Hepatocyte (in vitro differentiated cells): Measurements from ENCODE around the gene DPP10. TPM values are rescaled to one million over a fixed set of nuclear protein-coding genes. Genes with fewer than 3 reads are reported as not detected.

Experiments used
- DNase-seq: peaks from one replicate; pipeline ENCODE4 v3.0.0-alpha.2; 2016; ENCODE audit warnings: low spot score
- H2AFZ ChIP-seq: fragments of 200-600 bp; sonication (generic); 2 replicates; pipeline ENCODE4 v1.6.0; 2016; ENCODE audit warnings: antibody characterized with exemption, mild to moderate bottlenecking
- H3K27ac ChIP-seq: fragments of 200-600 bp; sonication (generic); 2 replicates; pipeline ENCODE4 v1.5.1; 2016; ENCODE audit warnings: mild to moderate bottlenecking
- H3K27me3 ChIP-seq: fragments of 200-600 bp; sonication (generic); 2 replicates; pipeline ENCODE4 v1.6.1; 2016
- H3K36me3 ChIP-seq: fragments of 200-600 bp; sonication (generic); replicated peaks from 2 replicates; pipeline ENCODE4 v1.5.1; 2016; ENCODE audit warnings: low read depth; ENCODE audit not compliant: insufficient read depth
- H3K4me1 ChIP-seq: fragments of 200-600 bp; sonication (generic); 2 replicates; pipeline ENCODE4 v1.5.1; 2016; ENCODE audit warnings: mild to moderate bottlenecking, moderate library complexity; ENCODE audit not compliant: insufficient read depth
- H3K4me2 ChIP-seq: fragments of 200-600 bp; sonication (generic); 2 replicates; pipeline ENCODE4 v1.6.0; 2016
- H3K4me3 ChIP-seq: fragments of 200-600 bp; sonication (generic); 2 replicates; pipeline ENCODE4 v1.5.1; 2016; ENCODE audit warnings: mild to moderate bottlenecking
- H3K79me2 ChIP-seq: fragments of 200-600 bp; sonication (generic); 2 replicates; pipeline ENCODE4 v1.6.0; 2017; ENCODE audit warnings: mild to moderate bottlenecking
- H3K9me2 ChIP-seq: fragments of 200-600 bp; sonication (generic); replicated peaks from 2 replicates; pipeline ENCODE4 v1.6.0; 2017; ENCODE audit warnings: mild to moderate bottlenecking; ENCODE audit not compliant: insufficient read depth
- H3K9me3 ChIP-seq: fragments of 200-600 bp; sonication (generic); 2 replicates; pipeline ENCODE4 v1.5.1; 2016; ENCODE audit warnings: low read depth, mild to moderate bottlenecking
- H4K20me1 ChIP-seq: fragments of 200-600 bp; sonication (generic); 2 replicates; pipeline ENCODE4 v1.6.0; 2016; ENCODE audit warnings: mild to moderate bottlenecking; ENCODE audit not compliant: insufficient read depth, poor library complexity, severe bottlenecking
- CTCF ChIP-seq: fragments of 200-600 bp; sonication (generic); IDR thresholded peaks from 2 replicates; pipeline ENCODE4 v1.5.1; 2016; ENCODE audit warnings: antibody characterized with exemption, mild to moderate bottlenecking; ENCODE audit not compliant: poor library complexity
- EZH2 ChIP-seq: fragments of 200-600 bp; sonication (generic); IDR thresholded peaks from 2 replicates; pipeline ENCODE4 v1.6.1; 2016; ENCODE audit warnings: antibody characterized with exemption, mild to moderate bottlenecking, borderline replicate concordance
- EZH2phosphoT487 ChIP-seq: fragments of 200-600 bp; sonication (generic); IDR thresholded peaks from one replicate; pipeline ENCODE4 v1.6.1; 2018; ENCODE audit warnings: antibody characterized with exemption, mild to moderate bottlenecking, low read depth, moderate library complexity; ENCODE audit not compliant: unreplicated experiment, severe bottlenecking
- WGBS: methylation state at CpG from one replicate; pipeline ENCODE4 v1.1.6; 2016; ENCODE audit warnings: low lambda C conversion rate; ENCODE audit errors: missing lambda C conversion rate; 5-methylcytosine and 5-hydroxymethylcytosine counted together
- polyA plus RNA-seq: library from polyadenylated mRNA; unstranded; fragments of >200 nt; fragmentation: Nextera tagmentation; extraction: Ambion mirVana; gene quantifications from 2 replicates; pipeline ENCODE4 v1.2.1, GENCODE V29; 2016
- total RNA-seq: library from RNA; depleted of rRNA; stranded (reverse); fragments of >200 nt; gene quantifications from 2 replicates; pipeline ENCODE4 v1.2.3, GENCODE V29; 2014

Gene DPP10
- total and polyA plus RNA-seq, 2 experiments from 2014 or later, result 5.0 to 15.7 TPM

- TF ChIP-seq EZH2phosphoT487 (no peak), EZH2 (no peak), CTCF (no peak)
- no peaks in the 10 kb centered on the region for H3K27me3 ChIP-seq
- H3K36me3 ChIP-seq, result no peaks in the 10 kb centered on the region
- H3K9me3 ChIP-seq, result no peaks in the 10 kb centered on the region
- no peaks in the 10 kb centered on the region for H3K9me2 ChIP-seq
- no peak overlapping the region for H3K27ac ChIP-seq
- H3K79me2 ChIP-seq, result no peaks in the 10 kb centered on the region
- no peak overlapping the region for H3K4me2 ChIP-seq
- H3K4me3 ChIP-seq, result no peak overlapping the region
- H4K20me1 ChIP-seq, result no peaks in the 10 kb centered on the region
- no peaks in the 10 kb centered on the region for H3K4me1 ChIP-seq
- 79% methylated on average over 10 of the region's 10 CpGs for WGBS
- no peak overlapping the region for H2AFZ ChIP-seq
- DNase-seq, result peak; percentile 5
Observed at GRCh38 chr2:114464961-114465706, 22.7 kb downstream of the DPP10 start.

- Histone ChIP-seq H3K27me3 (no peaks in the 10 kb centered on the region), H3K79me2 (no peaks in the 10 kb centered on the region), H3K4me1 (no peaks in the 10 kb centered on the region), H3K9me2 (no peaks in the 10 kb centered on the region), H3K36me3 (no peaks in the 10 kb centered on the region), H3K9me3 (no peaks in the 10 kb centered on the region), H3K4me3 (no peak overlapping the region), H3K27ac (no peak overlapping the region), H3K4me2 (no peak overlapping the region), H2AFZ (no peak overlapping the region), H4K20me1 (no peaks in the 10 kb centered on the region)
- DNase-seq, result no peak
- 85% methylated on average over 4 of the region's 4 CpGs for WGBS
- TF ChIP-seq EZH2phosphoT487 (no peak), EZH2 (no peak), CTCF (no peak)
Observed at GRCh38 chr2:114468343-114468742, 25.9 kb downstream of the DPP10 start.

GRCh38 chr2:114472246-114472645 is 29.8 kb downstream of the DPP10 start:
- no peaks in the 10 kb centered on the region for H3K79me2 ChIP-seq
- TF ChIP-seq CTCF, result no peak
- TF ChIP-seq EZH2phosphoT487, result no peak
- TF ChIP-seq EZH2, result no peak
- no peaks in the 10 kb centered on the region for H3K9me2 ChIP-seq
- no peaks in the 10 kb centered on the region for H4K20me1 ChIP-seq
- H3K4me1 ChIP-seq, result no peaks in the 10 kb centered on the region
- H3K27ac ChIP-seq, result no peak overlapping the region
- DNase-seq, result no peak
- 94% methylated on average over 3 of the region's 3 CpGs for WGBS
- H3K4me2 ChIP-seq, result no peak overlapping the region
- no peak overlapping the region for H3K4me3 ChIP-seq
- no peaks in the 10 kb centered on the region for H3K27me3 ChIP-seq
- H3K36me3 ChIP-seq, result no peaks in the 10 kb centered on the region
- H2AFZ ChIP-seq, result no peak overlapping the region
- H3K9me3 ChIP-seq, result no peaks in the 10 kb centered on the region
